ENCODE measurements around the gene PSPN.

PSPN gene

GRCh38 chr19:6340493-6341201 is 35.1 kb downstream of the PSPN start:
- Histone ChIP-seq H3K27me3 (ENCODE audit: low read depth, low read length) (no peaks in the 10 kb centered on the region), H3K9me3 (ENCODE audit: control insufficient read depth in 1 of 2, low read length in 2 of 2) (no peaks in the 10 kb centered on the region), H3K4me3 (ENCODE audit: low read depth in 1 of 2, low read length in 2 of 2) (no peak overlapping the region), H3K27ac (ENCODE audit: low read length) (no peak overlapping the region), H3K36me3 (ENCODE audit: control insufficient read depth in 1 of 2, insufficient read depth in 2 of 2, low read length in 2 of 2) (no peaks in the 10 kb centered on the region), H3K4me1 (ENCODE audit: control insufficient read depth in 1 of 2, insufficient read depth in 2 of 2, low read length in 2 of 2) (no peaks in the 10 kb centered on the region)

GRCh38 chr19:6334490-6335285 is 41.0 kb downstream of the PSPN start:
- Histone ChIP-seq H3K4me1 (ENCODE audit: control insufficient read depth in 1 of 2, insufficient read depth in 2 of 2, low read length in 2 of 2) (no peaks in the 10 kb centered on the region), H3K36me3 (ENCODE audit: control insufficient read depth in 1 of 2, insufficient read depth in 2 of 2, low read length in 2 of 2) (no peaks in the 10 kb centered on the region), H3K4me3 (ENCODE audit: low read depth in 1 of 2, low read length in 2 of 2) (no peak overlapping the region), H3K27ac (ENCODE audit: low read length) (no peak overlapping the region), H3K27me3 (ENCODE audit: low read depth, low read length) (no peaks in the 10 kb centered on the region), H3K9me3 (ENCODE audit: control insufficient read depth in 1 of 2, low read length in 2 of 2) (no peaks in the 10 kb centered on the region)

GRCh38 chr19:6333439-6333838 is 42.3 kb downstream of the PSPN start, which contains the start of gene ACER1:
Gene ACER1 (minus strand): TSS chr19:6333612. CDS start chr19:6333551, 61 bp downstream.
- no peak within 1 kb of the TSS for H3K27ac ChIP-seq (ENCODE audit: low read length)
- H3K9me3 ChIP-seq (ENCODE audit: control insufficient read depth in 1 of 2, low read length in 2 of 2), result no peaks in the 10 kb centered on the region
- no peak within 1 kb of the TSS for H3K4me3 ChIP-seq (ENCODE audit: low read depth in 1 of 2, low read length in 2 of 2)
- H3K27me3 ChIP-seq (ENCODE audit: low read depth, low read length), result no peaks in the 10 kb centered on the region
- no peaks in the 10 kb centered on the region for H3K36me3 ChIP-seq (ENCODE audit: control insufficient read depth in 1 of 2, insufficient read depth in 2 of 2, low read length in 2 of 2)
- H3K4me1 ChIP-seq (ENCODE audit: control insufficient read depth in 1 of 2, insufficient read depth in 2 of 2, low read length in 2 of 2), result no peaks in the 10 kb centered on the region

GRCh38 chr19:6326815-6327214 is 48.9 kb downstream of the PSPN start:
- H3K36me3 ChIP-seq (ENCODE audit: control insufficient read depth in 1 of 2, insufficient read depth in 2 of 2, low read length in 2 of 2), result no peaks in the 10 kb centered on the region
- no peak overlapping the region for H3K27ac ChIP-seq (ENCODE audit: low read length)
- no peaks in the 10 kb centered on the region for H3K27me3 ChIP-seq (ENCODE audit: low read depth, low read length)
- H3K4me1 ChIP-seq (ENCODE audit: control insufficient read depth in 1 of 2, insufficient read depth in 2 of 2, low read length in 2 of 2), result no peaks in the 10 kb centered on the region
- H3K4me3 ChIP-seq (ENCODE audit: low read depth in 1 of 2, low read length in 2 of 2), result no peak overlapping the region
- no peaks in the 10 kb centered on the region for H3K9me3 ChIP-seq (ENCODE audit: control insufficient read depth in 1 of 2, low read length in 2 of 2)

GRCh38 chr19:6325614-6326013 is 50.1 kb downstream of the PSPN start:
- no peaks in the 10 kb centered on the region for H3K27me3 ChIP-seq (ENCODE audit: low read depth, low read length)
- H3K9me3 ChIP-seq (ENCODE audit: control insufficient read depth in 1 of 2, low read length in 2 of 2), result no peaks in the 10 kb centered on the region
- H3K27ac ChIP-seq (ENCODE audit: low read length), result no peak overlapping the region

More at GRCh38 chr19:6325614-6326013, 50.1 kb downstream of the PSPN start:
- Histone ChIP-seq H3K4me1 (ENCODE audit: control insufficient read depth in 1 of 2, insufficient read depth in 2 of 2, low read length in 2 of 2) (no peaks in the 10 kb centered on the region), H3K4me3 (ENCODE audit: low read depth in 1 of 2, low read length in 2 of 2) (no peak overlapping the region), H3K36me3 (ENCODE audit: control insufficient read depth in 1 of 2, insufficient read depth in 2 of 2, low read length in 2 of 2) (no peaks in the 10 kb centered on the region)

Measured in muscle layer of duodenum (tissue), 2 donors.